ENCODE results near the gene PRRC1.

GRCh38 chr5:127602896-127603844, 85.7 kb downstream of the PRRC1 start:
- TF ChIP-seq RAD21 (conservative IDR thresholded peaks at IDR 0.05) (no peak), EZH2 (IDR thresholded peaks at IDR 0.05; ENCODE audit: borderline replicate concordance, insufficient read depth, low read length, poor library complexity, severe bottlenecking) (no peak)
